ENCODE data around the gene ASL. TPM values are rescaled to one million over a fixed set of nuclear protein-coding genes. Genes with fewer than 3 reads are reported as not detected.

The ASL gene
- total RNA-seq, 1 experiment from 2014 or later: 46.9 TPM

DNA sequence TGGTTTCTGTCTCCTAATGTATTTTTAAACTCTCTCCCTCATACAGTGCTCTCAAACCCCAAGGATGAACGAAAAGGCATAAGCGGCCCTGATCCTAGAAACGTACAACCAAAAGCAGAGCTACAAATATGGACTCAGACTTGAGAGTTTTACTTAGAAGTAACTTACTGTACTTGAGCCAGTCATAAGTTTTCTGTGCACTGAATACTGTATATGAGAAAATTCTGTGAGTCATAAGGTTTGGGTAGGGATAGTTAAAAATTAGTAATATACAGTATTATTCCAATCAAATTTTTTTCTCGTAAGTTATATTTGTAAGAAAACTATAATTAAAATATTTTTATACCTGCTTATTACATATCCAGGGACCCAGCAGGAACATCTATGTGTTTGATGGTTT lies 5.9 kb upstream of the ASL start:
- no peaks in the 10 kb centered on the region for H3K79me2 ChIP-seq (ENCODE audit: insufficient read depth, low read length)
- RAD21 ChIA-PET (ENCODE audit: low non-redundant PET in 1 of 2, low total read pairs in 2 of 2, uncharacterized antibody in 2 of 2, unreplicated experiment in 2 of 2): no interaction called here
- H2AFZ ChIP-seq (ENCODE audit: low read depth, low read length, poor library complexity, severe bottlenecking): peak overlapping the region; percentile 85
- no peak overlapping the region for H3K27ac ChIP-seq (ENCODE audit: low read depth, low read length)
- intact Hi-C loops (cut with micrococcal nuclease): no loop called here
- H3K9me3 ChIP-seq (ENCODE audit: control insufficient read depth in 1 of 2, insufficient read depth in 1 of 2, low read depth in 1 of 2, low read length in 2 of 2): no peaks in the 10 kb centered on the region
- no peaks in the 10 kb centered on the region for H4K20me1 ChIP-seq (ENCODE audit: insufficient read depth)
- no TSS peak for BruUV-seq (replicated peaks)
- CTCF ChIA-PET: no interaction called here
- TF ChIP-seq EGR1 (IDR thresholded peaks at IDR 0.05; ENCODE audit: low read depth): no peak
- TF ChIP-seq, protein P1, sequence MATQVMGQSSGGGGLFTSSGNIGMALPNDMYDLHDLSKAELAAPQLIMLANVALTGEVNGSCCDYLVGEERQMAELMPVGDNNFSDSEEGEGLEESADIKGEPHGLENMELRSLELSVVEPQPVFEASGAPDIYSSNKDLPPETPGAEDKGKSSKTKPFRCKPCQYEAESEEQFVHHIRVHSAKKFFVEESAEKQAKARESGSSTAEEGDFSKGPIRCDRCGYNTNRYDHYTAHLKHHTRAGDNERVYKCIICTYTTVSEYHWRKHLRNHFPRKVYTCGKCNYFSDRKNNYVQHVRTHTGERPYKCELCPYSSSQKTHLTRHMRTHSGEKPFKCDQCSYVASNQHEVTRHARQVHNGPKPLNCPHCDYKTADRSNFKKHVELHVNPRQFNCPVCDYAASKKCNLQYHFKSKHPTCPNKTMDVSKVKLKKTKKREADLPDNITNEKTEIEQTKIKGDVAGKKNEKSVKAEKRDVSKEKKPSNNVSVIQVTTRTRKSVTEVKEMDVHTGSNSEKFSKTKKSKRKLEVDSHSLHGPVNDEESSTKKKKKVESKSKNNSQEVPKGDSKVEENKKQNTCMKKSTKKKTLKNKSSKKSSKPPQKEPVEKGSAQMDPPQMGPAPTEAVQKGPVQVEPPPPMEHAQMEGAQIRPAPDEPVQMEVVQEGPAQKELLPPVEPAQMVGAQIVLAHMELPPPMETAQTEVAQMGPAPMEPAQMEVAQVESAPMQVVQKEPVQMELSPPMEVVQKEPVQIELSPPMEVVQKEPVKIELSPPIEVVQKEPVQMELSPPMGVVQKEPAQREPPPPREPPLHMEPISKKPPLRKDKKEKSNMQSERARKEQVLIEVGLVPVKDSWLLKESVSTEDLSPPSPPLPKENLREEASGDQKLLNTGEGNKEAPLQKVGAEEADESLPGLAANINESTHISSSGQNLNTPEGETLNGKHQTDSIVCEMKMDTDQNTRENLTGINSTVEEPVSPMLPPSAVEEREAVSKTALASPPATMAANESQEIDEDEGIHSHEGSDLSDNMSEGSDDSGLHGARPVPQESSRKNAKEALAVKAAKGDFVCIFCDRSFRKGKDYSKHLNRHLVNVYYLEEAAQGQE (IDR thresholded peaks at IDR 0.05; ENCODE audit: low read depth): no peak
- no peak for TF ChIP-seq POLR2A (IDR thresholded peaks at IDR 0.05; ENCODE audit: borderline replicate concordance, extremely low read depth, insufficient read depth, insufficient read length)
- no peak for TF ChIP-seq JUND (IDR thresholded peaks at IDR 0.05)
- no peak for TF ChIP-seq ZNF274 (IDR thresholded peaks at IDR 0.05; ENCODE audit: low read depth, low read length)
- TF ChIP-seq ELF1 (IDR thresholded peaks at IDR 0.05; ENCODE audit: borderline replicate concordance, low read depth): no peak
- no peak for TF ChIP-seq CEBPB (IDR thresholded peaks at IDR 0.05; ENCODE audit: low read depth)
- TF ChIP-seq FOSL1 (IDR thresholded peaks at IDR 0.05; ENCODE audit: low read depth): no peak
- TF ChIP-seq, protein P2, sequence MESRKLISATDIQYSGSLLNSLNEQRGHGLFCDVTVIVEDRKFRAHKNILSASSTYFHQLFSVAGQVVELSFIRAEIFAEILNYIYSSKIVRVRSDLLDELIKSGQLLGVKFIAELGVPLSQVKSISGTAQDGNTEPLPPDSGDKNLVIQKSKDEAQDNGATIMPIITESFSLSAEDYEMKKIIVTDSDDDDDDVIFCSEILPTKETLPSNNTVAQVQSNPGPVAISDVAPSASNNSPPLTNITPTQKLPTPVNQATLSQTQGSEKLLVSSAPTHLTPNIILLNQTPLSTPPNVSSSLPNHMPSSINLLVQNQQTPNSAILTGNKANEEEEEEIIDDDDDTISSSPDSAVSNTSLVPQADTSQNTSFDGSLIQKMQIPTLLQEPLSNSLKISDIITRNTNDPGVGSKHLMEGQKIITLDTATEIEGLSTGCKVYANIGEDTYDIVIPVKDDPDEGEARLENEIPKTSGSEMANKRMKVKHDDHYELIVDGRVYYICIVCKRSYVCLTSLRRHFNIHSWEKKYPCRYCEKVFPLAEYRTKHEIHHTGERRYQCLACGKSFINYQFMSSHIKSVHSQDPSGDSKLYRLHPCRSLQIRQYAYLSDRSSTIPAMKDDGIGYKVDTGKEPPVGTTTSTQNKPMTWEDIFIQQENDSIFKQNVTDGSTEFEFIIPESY (IDR thresholded peaks at IDR 0.05; ENCODE audit: extremely low read depth, insufficient replicate concordance, low read length): no peak
- no peak for TF ChIP-seq SIN3A (IDR thresholded peaks at IDR 0.05; ENCODE audit: low read depth)
- TF ChIP-seq ZFX (IDR thresholded peaks at IDR 0.05): no peak
- TF ChIP-seq EZH2phosphoT487 (IDR thresholded peaks at IDR 0.05; ENCODE audit: borderline replicate concordance): no peak
- no peak for TF ChIP-seq RAD21 (IDR thresholded peaks at IDR 0.05; ENCODE audit: low read depth)
- TF ChIP-seq POLR2AphosphoS5 (IDR thresholded peaks at IDR 0.05; ENCODE audit: low read depth, low read length): no peak
- TF ChIP-seq, protein P3, sequence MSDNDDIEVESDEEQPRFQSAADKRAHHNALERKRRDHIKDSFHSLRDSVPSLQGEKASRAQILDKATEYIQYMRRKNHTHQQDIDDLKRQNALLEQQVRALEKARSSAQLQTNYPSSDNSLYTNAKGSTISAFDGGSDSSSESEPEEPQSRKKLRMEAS (IDR thresholded peaks at IDR 0.05): no peak
- no peak for TF ChIP-seq YY1 (IDR thresholded peaks at IDR 0.05; ENCODE audit: extremely low read depth, insufficient replicate concordance, low read depth, low read length)
- no peak for TF ChIP-seq SRF (IDR thresholded peaks at IDR 0.05; ENCODE audit: low read depth)
- TF ChIP-seq CTCF (IDR thresholded peaks at IDR 0.05 in 2 of 3, conservative IDR thresholded peaks at IDR 0.05 in 1 of 3; ENCODE audit: borderline replicate concordance in 1 of 3, insufficient read depth in 1 of 3, low read depth in 2 of 3, low read length in 2 of 3): no peak
- POLR2A ChIA-PET: no interaction called here
- no peak overlapping the region for H3K4me2 ChIP-seq (ENCODE audit: low read length)
- ATAC-seq (no peak), DNase-seq (ENCODE audit: low read depth, low spot score) (no peak)
- no peaks in the 10 kb centered on the region for H3K4me1 ChIP-seq (ENCODE audit: control insufficient read depth in 1 of 2, insufficient read depth in 2 of 2, low read length in 2 of 2)
- no peak overlapping the region for H3K4me3 ChIP-seq (replicated peaks in 1 of 2; ENCODE audit: low read depth in 1 of 2, low read length in 2 of 2)
- H3K9ac ChIP-seq (ENCODE audit: low read length): no peak overlapping the region
- no peaks in the 10 kb centered on the region for H3K9me2 ChIP-seq (ENCODE audit: insufficient read depth)
- H3K36me3 ChIP-seq (ENCODE audit: control insufficient read depth in 1 of 2, insufficient read depth in 2 of 2, low read length in 2 of 2): no peaks in the 10 kb centered on the region
- no peaks in the 10 kb centered on the region for H3K27me3 ChIP-seq (ENCODE audit: insufficient read depth, low read length)
